ENCODE data around the gene CALD1. TPM values are rescaled to one million over a fixed set of nuclear protein-coding genes. Genes with fewer than 3 reads are reported as not detected.

CALD1 gene
- polyA plus RNA-seq, 1 donor from 2014 or later, result 8.0 TPM

- Histone ChIP-seq H3K4me2 (ENCODE audit: low read length) (no peak overlapping the region), H3K9me3 (ENCODE audit: low read length) (no peaks in the 10 kb centered on the region), H3K79me2 (replicated peaks; ENCODE audit: insufficient read depth, low read length) (no peaks in the 10 kb centered on the region), H3K36me3 (ENCODE audit: insufficient read depth, low read length) (no peaks in the 10 kb centered on the region), H4K20me1 (ENCODE audit: insufficient read depth) (no peaks in the 10 kb centered on the region), H3F3A (ENCODE audit: insufficient read depth, low read length, poor library complexity, severe bottlenecking) (no peaks in the 10 kb centered on the region), H3K27me3 (ENCODE audit: insufficient read depth, low read depth, low read length) (no peaks in the 10 kb centered on the region), H3K27ac (ENCODE audit: low read length) (no peak overlapping the region), H3K9ac (ENCODE audit: low read length) (no peak overlapping the region), H2AFZ (ENCODE audit: low read depth, low read length) (no peak overlapping the region), H3K9me2 (ENCODE audit: insufficient read depth, low read length) (no peaks in the 10 kb centered on the region), H3K4me3 (ENCODE audit: low read length) (no peak overlapping the region)
- TF ChIP-seq RAD21 (conservative IDR thresholded peaks at IDR 0.05), result no peak
- TF ChIP-seq SMC3 (conservative IDR thresholded peaks at IDR 0.05; ENCODE audit: poor library complexity), result no peak
- TF ChIP-seq MXI1 (conservative IDR thresholded peaks at IDR 0.05; ENCODE audit: poor library complexity, severe bottlenecking), result no peak
- TF ChIP-seq REST (IDR thresholded peaks at IDR 0.05; ENCODE audit: borderline replicate concordance), result no peak
These were observed 36.6 kb upstream of the CALD1 start for GRCh38 chr7:134742688-134743350.

DNA sequence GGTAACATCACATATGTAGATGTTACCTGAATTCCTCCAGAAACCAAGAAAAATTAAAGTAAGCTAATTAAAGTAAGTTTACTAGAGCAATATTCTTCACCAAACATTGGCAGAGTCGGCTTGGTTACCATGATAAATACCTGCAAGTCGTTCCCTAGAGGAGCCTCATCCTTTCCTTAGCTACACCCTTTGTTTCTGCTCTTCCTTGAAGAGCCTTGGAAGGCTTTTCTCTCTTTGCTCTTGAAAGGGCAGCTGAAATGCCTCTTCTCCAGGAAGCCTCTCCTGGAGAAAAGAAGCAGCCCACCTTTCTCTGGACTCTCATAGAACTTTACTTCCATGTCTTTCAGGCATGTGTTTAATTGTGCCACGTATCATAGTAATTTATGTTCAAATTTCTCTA, 34.9 kb upstream of the CALD1 start:
- no peak overlapping the region for H3K4me2 ChIP-seq (ENCODE audit: low read length)

More for the DNA sequence above, 34.9 kb upstream of the CALD1 start:
- TF ChIP-seq POLR2AphosphoS5 (IDR thresholded peaks at IDR 0.05) (no peak), TAF1 (IDR thresholded peaks at IDR 0.05; ENCODE audit: low read depth) (no peak), REST (IDR thresholded peaks at IDR 0.05; ENCODE audit: borderline replicate concordance) (no peak), EP300 (conservative IDR thresholded peaks at IDR 0.05; ENCODE audit: poor library complexity, severe bottlenecking) (no peak), SMC3 (conservative IDR thresholded peaks at IDR 0.05; ENCODE audit: poor library complexity) (no peak), CTCF (IDR thresholded peaks at IDR 0.05; ENCODE audit: poor library complexity, severe bottlenecking) (no peak), RAD21 (conservative IDR thresholded peaks at IDR 0.05) (no peak), MXI1 (conservative IDR thresholded peaks at IDR 0.05; ENCODE audit: poor library complexity, severe bottlenecking) (no peak), EZH2 (IDR thresholded peaks at IDR 0.05; ENCODE audit: borderline replicate concordance, insufficient read depth, low read length, poor library complexity, severe bottlenecking) (no peak)
- no peak overlapping the region for H3K27ac ChIP-seq (ENCODE audit: low read length)
- H4K20me1 ChIP-seq (ENCODE audit: insufficient read depth), result no peaks in the 10 kb centered on the region
- H3K27me3 ChIP-seq (ENCODE audit: insufficient read depth, low read depth, low read length), result no peaks in the 10 kb centered on the region
- no peak overlapping the region for H2AFZ ChIP-seq (ENCODE audit: low read depth, low read length)
- no peaks in the 10 kb centered on the region for H3F3A ChIP-seq (ENCODE audit: insufficient read depth, low read length, poor library complexity, severe bottlenecking)
- H3K9ac ChIP-seq (ENCODE audit: low read length), result no peak overlapping the region
- H3K9me3 ChIP-seq (ENCODE audit: low read length), result no peaks in the 10 kb centered on the region
- H3K79me2 ChIP-seq (replicated peaks; ENCODE audit: insufficient read depth, low read length), result no peaks in the 10 kb centered on the region
- no peaks in the 10 kb centered on the region for H3K9me2 ChIP-seq (ENCODE audit: insufficient read depth, low read length)
- no peaks in the 10 kb centered on the region for H3K36me3 ChIP-seq (ENCODE audit: insufficient read depth, low read length)
- H3K4me3 ChIP-seq (ENCODE audit: low read length), result no peak overlapping the region
